ENCODE measurements around the gene MAML3. TPM values are rescaled to one million over a fixed set of nuclear protein-coding genes. Genes with fewer than 3 reads are reported as not detected.

The MAML3 gene
- total RNA-seq, 2 donors from 2014 or later: 29.2 to 32.2 TPM

- H3K9ac ChIP-seq (ENCODE audit: extremely low read depth, low read length, poor library complexity, severe bottlenecking): no peak overlapping the region
- H3K9me3 ChIP-seq (ENCODE audit: control insufficient read depth, low read length): no peaks in the 10 kb centered on the region
- no peak overlapping the region for H3K4me3 Mint-ChIP-seq
- no peak for TF ChIP-seq CTCF (conservative IDR thresholded peaks at IDR 0.05)
- no peak overlapping the region for H3K4me3 ChIP-seq (ENCODE audit: low read length)
- H3K27ac Mint-ChIP-seq: no peak overlapping the region
- no peak overlapping the region for H3K27ac ChIP-seq (ENCODE audit: low read depth, low read length)
- WGBS, 2 experiments (ENCODE audit: insufficient coverage in 1 of 2, insufficient read length in 1 of 2): 97 to 100% methylated on average over 1 to 2 of the region's 2 CpGs
- H3K36me3 Mint-ChIP-seq (ENCODE audit: low read depth): peaks cover 1% of the 10 kb centered on the region
- no peak for DNase-seq
- H3K27me3 Mint-ChIP-seq (ENCODE audit: insufficient read depth): peaks cover 1% of the 10 kb centered on the region
- H3K4me1 ChIP-seq (ENCODE audit: control insufficient read depth, insufficient read depth, low read length): peaks cover 13% of the 10 kb centered on the region
- no peaks in the 10 kb centered on the region for H3K36me3 ChIP-seq (ENCODE audit: control insufficient read depth, insufficient read depth, low read length)
- H3K4me1 Mint-ChIP-seq: peaks cover 33% of the 10 kb centered on the region
- H3K27me3 ChIP-seq (ENCODE audit: control insufficient read depth, insufficient read depth, low read length, poor library complexity, severe bottlenecking): no peaks in the 10 kb centered on the region
- no peaks in the 10 kb centered on the region for H3K9me3 Mint-ChIP-seq
Observed at GRCh38 chr4:139962130-139962684, 191.8 kb downstream of the MAML3 start.

GRCh38 chr4:139961344-139961946 is 192.5 kb downstream of the MAML3 start:
- peaks cover 13% of the 10 kb centered on the region for H3K4me1 ChIP-seq (ENCODE audit: control insufficient read depth, insufficient read depth, low read length)
- no peaks in the 10 kb centered on the region for H3K27me3 ChIP-seq (ENCODE audit: control insufficient read depth, insufficient read depth, low read length, poor library complexity, severe bottlenecking)
- Mint-ChIP-seq H3K27me3 (ENCODE audit: insufficient read depth) (peaks cover 1% of the 10 kb centered on the region), H3K4me1 (peaks cover 33% of the 10 kb centered on the region), H3K27ac (no peak overlapping the region), H3K9me3 (no peaks in the 10 kb centered on the region), H3K4me3 (no peak overlapping the region), H3K36me3 (ENCODE audit: low read depth) (peaks cover 1% of the 10 kb centered on the region)
- WGBS, 2 experiments (ENCODE audit: insufficient coverage in 1 of 2, insufficient read length in 1 of 2): 69 to 77% methylated on average over 4 to 6 of the region's 6 CpGs
- H3K9me3 ChIP-seq (ENCODE audit: control insufficient read depth, low read length): no peaks in the 10 kb centered on the region
- TF ChIP-seq CTCF (conservative IDR thresholded peaks at IDR 0.05): no peak
- H3K27ac ChIP-seq (ENCODE audit: low read depth, low read length): no peak overlapping the region
- H3K9ac ChIP-seq (ENCODE audit: extremely low read depth, low read length, poor library complexity, severe bottlenecking): no peak overlapping the region
- DNase-seq: no peak
- H3K4me3 ChIP-seq (ENCODE audit: low read length): no peak overlapping the region
- no peaks in the 10 kb centered on the region for H3K36me3 ChIP-seq (ENCODE audit: control insufficient read depth, insufficient read depth, low read length)

- no peak overlapping the region for H3K27ac ChIP-seq (ENCODE audit: low read depth, low read length)
- Mint-ChIP-seq H3K4me3 (no peak overlapping the region), H3K4me1 (peaks cover 37% of the 10 kb centered on the region), H3K27me3 (ENCODE audit: insufficient read depth) (peaks cover 1% of the 10 kb centered on the region), H3K36me3 (ENCODE audit: low read depth) (peaks cover 1% of the 10 kb centered on the region), H3K27ac (no peak overlapping the region), H3K9me3 (no peaks in the 10 kb centered on the region)
- H3K9me3 ChIP-seq (ENCODE audit: control insufficient read depth, low read length): no peaks in the 10 kb centered on the region
- H3K27me3 ChIP-seq (ENCODE audit: control insufficient read depth, insufficient read depth, low read length, poor library complexity, severe bottlenecking): no peaks in the 10 kb centered on the region
- H3K36me3 ChIP-seq (ENCODE audit: control insufficient read depth, insufficient read depth, low read length): no peaks in the 10 kb centered on the region
- no peak for DNase-seq
- H3K4me1 ChIP-seq (ENCODE audit: control insufficient read depth, insufficient read depth, low read length): peaks cover 13% of the 10 kb centered on the region
- H3K9ac ChIP-seq (ENCODE audit: extremely low read depth, low read length, poor library complexity, severe bottlenecking): no peak overlapping the region
- H3K4me3 ChIP-seq (ENCODE audit: low read length): no peak overlapping the region
- WGBS, 2 experiments (ENCODE audit: insufficient coverage in 1 of 2, insufficient read length in 1 of 2): 94% methylated on average over 3 to 4 of the region's 4 CpGs
- TF ChIP-seq CTCF (conservative IDR thresholded peaks at IDR 0.05): no peak
Observed at GRCh38 chr4:139959396-139959795, 194.6 kb downstream of the MAML3 start.
